SH-SY5Y (cell line): Measurements from ENCODE around the gene FKBP4.

Experiments used
- GATA2 ChIP-seq: IDR thresholded peaks from 2 replicates; pipeline ENCODE4 v1.6.1; 2011; ENCODE audit warnings: mild to moderate bottlenecking, low read depth, low read length
- GATA3 ChIP-seq: IDR thresholded peaks from 2 replicates; pipeline ENCODE4 v1.6.1; 2011; ENCODE audit warnings: low read depth, mild to moderate bottlenecking, low read length, moderate library complexity

DNA sequence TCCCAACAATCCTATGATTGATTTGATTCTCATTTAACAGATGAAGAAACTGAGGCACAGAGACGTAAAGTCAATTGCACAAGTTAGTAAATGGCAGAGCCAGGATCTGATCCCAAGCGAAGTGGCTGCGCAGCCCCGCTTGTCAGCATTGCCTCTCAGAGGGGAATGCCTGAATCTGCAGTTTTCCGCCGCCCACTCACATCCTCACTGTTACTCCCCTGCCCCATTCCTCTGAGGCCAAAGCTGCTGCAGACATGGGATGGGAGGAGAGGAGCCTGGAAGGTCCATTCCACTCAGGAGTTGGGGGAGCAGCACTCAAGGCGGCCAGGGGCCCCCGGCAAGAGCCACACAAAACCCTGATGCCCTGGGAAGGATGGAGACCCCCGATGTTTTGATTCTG, 39.0 kb downstream of the FKBP4 start:
- TF ChIP-seq GATA2 (no peak), GATA3 (no peak)
